GM19035 (cell line): ENCODE measurements around the gene TEX30.
"Not testable (repeated sequence)": the region's sequence is repeated elsewhere in the genome, so short reads cannot be mapped to it uniquely, and the experiment has no call there.

Experiments used
- ATAC-seq: cut with Tn5 transposase; IDR thresholded peaks from one replicate; pipeline ENCODE4 v1.9.1; 2021; ENCODE audit not compliant: unreplicated experiment

The TEX30 gene

GRCh38 chr13:102780656-102781055, 7.1 kb upstream of the TEX30 start:
- ATAC-seq = not testable (repeated sequence)

- ATAC-seq = no peak
Measured at GRCh38 chr13:102779436-102780159, 6.0 kb upstream of the TEX30 start.

DNA sequence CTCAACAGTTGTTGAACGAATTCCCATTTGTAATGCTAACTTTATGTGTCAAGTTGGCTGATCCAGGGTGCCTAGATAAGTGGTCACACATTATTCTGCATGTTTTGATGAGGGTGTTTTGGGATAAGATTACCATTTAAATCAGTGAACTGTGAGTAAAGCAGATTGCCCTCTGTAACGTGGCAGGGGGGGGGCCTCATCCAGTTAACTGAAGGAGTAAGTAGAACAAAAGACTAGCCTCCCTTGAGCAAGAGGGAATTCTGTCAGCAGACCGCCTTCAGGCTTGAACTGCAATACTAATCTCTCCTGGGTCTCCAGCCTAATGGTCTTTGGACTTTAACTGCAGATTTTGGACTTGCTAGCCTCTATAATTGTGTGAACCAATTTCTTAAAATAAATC, 4.2 kb upstream of the TEX30 start:
- ATAC-seq = no peak

- no peak for ATAC-seq
Measured at GRCh38 chr13:102776271-102776670, 2.7 kb upstream of the TEX30 start.

DNA sequence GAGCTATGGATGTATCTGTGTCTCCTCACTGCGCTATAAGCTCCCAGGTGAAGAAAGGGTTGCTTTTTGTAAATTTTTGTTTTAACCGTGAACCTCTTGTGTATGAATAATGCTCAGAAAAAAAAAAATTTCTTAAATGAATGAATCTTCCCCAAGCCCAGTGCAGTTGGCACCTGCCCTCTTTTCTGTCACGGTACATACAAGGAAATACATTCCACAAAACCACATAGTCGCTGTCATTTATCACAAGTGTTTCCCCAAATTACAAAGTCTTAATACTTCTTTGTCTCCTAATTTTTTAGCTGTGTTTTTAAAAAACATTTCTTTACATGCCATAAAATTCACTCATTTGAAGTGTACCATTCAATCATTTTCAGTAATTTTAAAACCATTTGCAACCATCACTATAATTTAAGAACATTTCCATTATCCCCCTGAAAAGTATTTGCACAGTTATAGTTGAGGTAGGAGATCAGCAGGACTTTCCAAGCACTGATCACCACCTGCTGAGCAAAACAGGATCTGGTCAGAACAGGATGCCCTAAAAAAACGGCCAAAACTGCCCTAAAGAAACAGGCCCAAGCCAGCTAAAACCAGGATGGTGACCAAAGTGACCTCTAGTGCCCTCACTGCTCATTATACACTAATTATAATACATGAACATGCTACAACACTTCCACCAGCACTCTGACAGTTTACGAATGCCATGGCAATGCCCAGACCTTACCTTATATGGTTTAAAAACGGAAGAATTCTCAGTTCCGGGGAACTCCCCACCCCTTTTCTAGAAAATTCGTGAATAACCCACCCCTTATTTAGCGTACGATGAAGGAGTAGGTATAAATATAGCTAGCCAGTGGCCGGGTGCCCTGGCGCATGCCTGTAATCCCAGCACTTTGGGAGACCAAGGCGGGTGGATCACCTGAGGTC, 1.3 kb upstream of the TEX30 start:
- ATAC-seq = no peak

DNA sequence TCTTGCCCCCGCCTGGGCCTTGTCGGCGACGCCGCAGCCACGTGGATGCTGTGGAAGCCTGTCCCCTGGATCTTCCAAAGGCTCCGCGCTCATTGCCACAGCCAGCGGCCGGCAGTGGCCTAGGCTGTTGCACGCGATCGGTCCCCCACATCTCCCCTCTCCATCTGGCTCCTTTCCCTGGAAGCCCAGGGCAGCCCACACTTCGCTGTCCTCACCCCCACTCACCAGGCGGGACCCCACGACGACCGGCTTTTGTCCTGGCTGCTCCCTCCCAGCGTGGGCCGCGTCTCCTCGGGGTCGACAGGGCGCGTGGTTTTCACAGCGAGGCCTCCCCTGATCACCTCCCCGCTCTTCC, 605 bp upstream of the TEX30 start:
- ATAC-seq = no peak

- no peak for ATAC-seq
Measured at GRCh38 chr13:102772042-102772425, 1.6 kb downstream of the TEX30 start.

DNA sequence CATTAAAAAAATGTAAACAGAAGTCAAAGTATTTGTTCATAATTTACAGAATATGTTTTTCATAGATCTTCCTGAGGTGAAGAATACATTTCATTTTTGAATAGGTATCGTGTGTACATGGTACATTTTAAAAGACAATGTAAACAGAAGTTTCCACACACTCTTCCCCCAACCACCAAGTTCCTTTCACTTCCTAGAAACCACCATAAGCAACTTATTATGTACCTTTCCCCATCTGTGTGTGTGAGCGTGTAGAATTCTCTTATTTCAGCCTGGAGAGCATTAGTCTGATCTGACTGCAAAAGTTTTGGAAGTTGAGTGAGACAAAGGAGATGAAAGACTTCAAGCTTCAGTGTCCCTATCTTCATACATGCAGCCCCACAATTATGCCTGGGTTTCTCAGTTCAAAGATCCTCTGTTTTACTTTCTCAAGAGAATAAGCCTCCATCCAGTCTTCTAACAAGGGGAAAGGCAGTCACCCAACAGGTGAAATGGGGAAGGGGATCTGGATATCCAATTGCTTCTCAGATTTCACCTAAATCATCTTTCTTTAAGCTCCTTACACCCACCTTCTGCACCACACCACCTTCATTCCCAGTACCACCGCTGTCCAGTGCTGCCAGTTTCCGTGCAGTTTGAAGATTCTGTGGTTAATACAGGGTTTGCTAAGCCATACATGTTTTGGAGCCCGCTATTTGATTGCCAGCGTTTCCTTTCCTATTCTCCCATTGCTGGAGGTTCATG, 2.1 kb downstream of the TEX30 start:
- no peak for ATAC-seq

DNA sequence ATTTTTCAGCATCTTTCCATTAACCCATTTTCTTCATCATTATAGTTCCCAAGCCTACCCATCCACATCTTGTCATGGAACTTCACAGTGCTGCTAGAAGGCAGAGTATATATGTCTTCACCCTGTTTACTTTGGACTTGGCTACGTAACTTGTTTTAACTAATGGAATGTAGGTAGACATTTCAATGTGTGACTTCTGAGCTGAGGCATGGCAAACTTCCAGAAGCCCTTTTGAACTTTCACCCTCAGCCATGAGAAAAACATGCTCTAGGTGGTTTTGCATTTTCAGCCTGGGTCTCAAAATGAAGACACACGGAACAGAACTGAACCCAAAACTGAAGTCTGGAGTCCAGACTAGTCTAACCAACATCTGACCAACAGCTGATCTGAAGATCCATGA, 3.2 kb downstream of the TEX30 start:
- ATAC-seq = no peak

GRCh38 chr13:102769679-102770078, 3.9 kb downstream of the TEX30 start:
- ATAC-seq = no peak

DNA sequence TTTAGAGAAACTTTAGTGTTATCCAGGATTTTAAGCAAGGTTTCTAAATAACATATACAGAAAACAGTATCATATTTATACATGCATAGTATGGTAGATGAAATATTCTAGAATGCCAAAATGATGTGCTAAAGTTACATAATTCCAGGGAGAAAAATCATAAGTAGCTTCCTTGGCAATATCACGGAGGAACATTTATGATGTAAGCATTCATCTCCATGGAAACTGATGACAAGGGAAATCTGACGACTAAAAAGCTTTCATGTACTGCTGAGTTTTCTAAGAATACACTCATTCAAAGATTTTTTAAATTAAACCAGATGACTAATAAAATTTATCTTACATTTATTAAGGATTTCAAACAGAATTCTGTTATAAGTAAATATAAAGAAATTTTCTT, 4.7 kb downstream of the TEX30 start:
- no peak for ATAC-seq

DNA sequence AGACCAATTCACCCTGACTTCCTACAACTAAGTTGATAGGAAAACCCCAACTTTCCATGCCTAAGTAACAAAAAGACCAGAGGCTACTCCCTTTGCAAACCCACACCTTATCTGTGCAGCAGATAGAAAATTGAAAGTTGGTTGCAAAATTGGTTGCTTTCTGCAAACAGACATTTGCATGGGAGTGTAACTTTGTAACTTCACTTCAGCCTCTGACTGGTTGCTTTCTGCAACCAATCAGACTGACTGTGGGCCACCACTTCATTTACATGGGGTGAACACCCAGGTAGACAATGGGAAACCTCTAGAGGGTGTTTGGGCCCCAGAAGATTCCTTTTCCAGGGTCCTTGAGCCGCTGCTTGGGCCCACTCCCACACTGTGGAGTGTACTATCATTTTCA, 9.8 kb downstream of the TEX30 start:
- ATAC-seq = no peak

DNA sequence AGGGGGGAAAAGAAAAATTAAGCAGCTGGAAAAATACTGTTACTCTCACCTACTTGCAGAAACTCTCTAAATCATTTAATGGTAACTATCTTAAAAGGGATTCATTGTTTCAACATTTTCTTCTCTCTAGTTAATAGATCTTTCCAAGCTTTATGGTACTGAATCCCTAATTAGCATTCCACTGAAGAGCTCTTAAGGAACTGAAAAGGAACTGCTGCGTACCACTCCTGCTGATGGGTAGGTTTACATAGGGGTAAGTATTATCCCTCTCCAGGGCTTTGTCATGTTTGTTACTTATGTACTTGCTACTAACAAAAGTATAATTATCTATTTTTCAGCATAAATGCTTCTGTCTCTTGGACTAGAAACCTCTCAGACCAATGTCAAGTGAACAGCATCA, 12.5 kb downstream of the TEX30 start:
- no peak for ATAC-seq

DNA sequence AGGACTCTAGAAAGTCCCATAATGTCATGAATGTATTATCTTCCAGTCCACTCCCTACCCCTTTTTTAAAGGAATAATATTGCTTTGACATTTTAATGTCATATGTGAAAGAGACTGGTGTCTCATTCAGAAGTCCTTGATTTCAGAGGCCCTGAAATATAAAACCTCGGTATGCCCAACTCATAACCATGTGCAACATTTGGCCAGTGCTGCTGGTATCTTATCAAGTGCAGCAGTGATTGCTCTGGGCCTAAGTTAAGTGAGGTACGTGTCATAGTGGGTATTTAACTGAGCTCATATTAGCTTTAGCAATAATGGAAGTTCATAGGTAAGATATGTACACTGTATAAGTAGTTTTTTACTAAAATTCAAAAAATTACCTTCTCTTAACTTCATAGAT, 14.7 kb downstream of the TEX30 start:
- ATAC-seq = no peak

- ATAC-seq = no peak
Measured at GRCh38 chr13:102757006-102757405, 16.6 kb downstream of the TEX30 start.

GRCh38 chr13:102751886-102752285, 21.7 kb downstream of the TEX30 start:
- no peak for ATAC-seq

- ATAC-seq = no peak
Measured at GRCh38 chr13:102742506-102742905, 31.1 kb downstream of the TEX30 start.

DNA sequence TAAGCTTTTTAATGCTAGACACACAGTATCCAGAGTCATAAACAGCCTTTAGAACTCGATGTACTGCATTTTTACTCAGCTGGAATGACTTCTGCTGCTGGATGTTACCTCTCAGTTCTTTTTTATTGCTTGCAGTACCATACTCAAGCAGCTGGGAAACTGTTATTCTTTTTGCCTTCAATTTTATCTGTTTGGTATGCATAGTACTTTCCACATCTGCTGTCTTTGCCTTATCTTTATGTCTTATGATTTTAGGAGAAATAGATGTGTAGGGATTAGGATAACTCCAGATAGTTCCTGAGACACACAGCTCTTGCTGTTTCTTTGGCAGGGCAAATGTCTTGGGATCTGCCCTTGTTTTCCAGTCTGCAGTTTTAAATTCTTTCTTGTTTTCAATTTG, 31.5 kb downstream of the TEX30 start:
- ATAC-seq = no peak

DNA sequence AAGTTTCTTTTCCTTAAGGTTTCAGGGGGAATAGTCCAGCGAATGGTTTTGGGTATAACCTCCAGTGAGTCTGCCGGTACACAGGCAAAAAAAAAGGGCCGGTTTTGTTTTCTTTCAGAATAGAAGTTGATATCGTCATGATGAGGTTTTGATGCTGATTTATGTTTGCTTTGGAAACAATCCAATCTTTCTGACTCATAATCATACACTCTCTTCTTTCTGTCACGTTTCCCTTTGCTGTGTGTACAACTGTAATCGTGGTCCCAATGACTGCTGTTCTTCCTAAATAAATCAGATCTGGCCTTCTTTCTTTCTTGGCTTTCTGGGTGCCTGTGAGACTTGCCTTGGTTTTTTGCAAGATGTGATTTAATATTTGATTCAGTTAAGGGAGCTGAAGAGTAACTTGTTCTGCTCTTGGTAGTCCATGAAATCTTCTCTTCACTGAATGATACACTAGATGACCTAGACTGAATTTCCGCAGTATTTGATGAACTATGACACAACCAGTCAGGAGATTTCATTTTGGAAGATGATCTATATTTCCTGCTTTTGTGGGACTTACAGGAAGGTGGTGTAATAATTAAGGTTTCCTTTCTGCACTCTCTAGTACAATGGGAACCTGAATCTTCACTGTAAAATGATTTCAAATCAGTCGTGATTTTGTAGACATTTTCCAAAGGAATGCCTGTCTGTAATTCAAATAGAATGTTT, 43.9 kb downstream of the TEX30 start:
- ATAC-seq = no peak

DNA sequence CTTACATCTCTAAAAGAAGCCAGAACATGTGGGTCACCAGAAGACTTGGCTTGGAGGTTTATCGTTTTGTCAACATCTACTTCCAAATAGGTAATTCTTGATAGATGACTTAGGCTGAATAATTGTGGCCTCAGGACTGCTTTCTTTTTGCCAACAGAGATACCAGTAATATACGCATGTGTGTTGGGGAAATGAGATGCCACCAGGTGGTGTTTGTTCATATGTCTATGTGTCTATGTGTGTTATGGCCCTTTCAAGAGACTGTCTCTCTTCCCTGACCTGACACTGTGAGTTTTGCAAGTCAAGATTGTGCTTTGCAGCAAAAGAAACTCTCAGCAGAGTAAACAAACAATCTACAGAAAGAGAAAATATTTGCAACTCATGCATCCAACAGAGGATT, 47.2 kb downstream of the TEX30 start:
- no peak for ATAC-seq

GRCh38 chr13:102724923-102725322, 48.7 kb downstream of the TEX30 start:
- no peak for ATAC-seq
